ENCODE data around the gene BST1. TPM values are rescaled to one million over a fixed set of nuclear protein-coding genes. Genes with fewer than 3 reads are reported as not detected.

The BST1 gene, protein sequence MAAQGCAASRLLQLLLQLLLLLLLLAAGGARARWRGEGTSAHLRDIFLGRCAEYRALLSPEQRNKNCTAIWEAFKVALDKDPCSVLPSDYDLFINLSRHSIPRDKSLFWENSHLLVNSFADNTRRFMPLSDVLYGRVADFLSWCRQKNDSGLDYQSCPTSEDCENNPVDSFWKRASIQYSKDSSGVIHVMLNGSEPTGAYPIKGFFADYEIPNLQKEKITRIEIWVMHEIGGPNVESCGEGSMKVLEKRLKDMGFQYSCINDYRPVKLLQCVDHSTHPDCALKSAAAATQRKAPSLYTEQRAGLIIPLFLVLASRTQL
- total RNA-seq (2014; rRNA removed; shearing (Covaris generic)) (1.4 and 1.8 TPM in 2 replicates), polyA plus RNA-seq (2016; fragmentation: Nextera tagmentation; extraction: Ambion mirVana) (0.99 and 1.3 TPM in 2 replicates)
- long read RNA-seq, partial matches to known transcripts, result 0 of 1 reads
- long read RNA-seq, other reads (novel, unspliced or antisense), result 1 of 1 reads

GRCh38 chr4:15702941-15703403 is at the start of gene BST1:
TSS of gene BST1 (plus strand) at chr4:15703065. CDS start at chr4:15703145, 80 bp downstream.
- Mint-ChIP-seq H3K36me3 (ENCODE audit: low read depth) (peaks cover 16% of the 10 kb centered on the region), H3K27ac (no peak within 1 kb of the TSS; the same call in 1 of the 2 replicates), H3K4me3 (peak within 1 kb of the TSS; percentile 84), H3K4me1 (peaks cover 20% of the 10 kb centered on the region), H3K9me3 (peaks cover 20% of the 10 kb centered on the region), H3K27me3 (ENCODE audit: insufficient read depth, low read depth, poor library complexity) (peaks cover 12% of the 10 kb centered on the region)
- Histone ChIP-seq H3F3A (replicated peaks; ENCODE audit: low read depth) (no peaks in the 10 kb centered on the region; the same call in 1 of the 2 replicates), H4K20me1 (replicated peaks; ENCODE audit: insufficient read depth) (no peaks in the 10 kb centered on the region), H3K36me3 (ENCODE audit: insufficient read depth) (no peaks in the 10 kb centered on the region), H3K4me1 (ENCODE audit: insufficient read depth) (peaks cover 18% of the 10 kb centered on the region), H3K27ac (ENCODE audit: low read depth) (no peak within 1 kb of the TSS), H2AFZ (peak within 1 kb of the TSS; percentile 100), H3K79me2 (replicated peaks; ENCODE audit: insufficient read depth) (no peaks in the 10 kb centered on the region), H3K4me3 (peak within 1 kb of the TSS; percentile 79), H3K9me2 (ENCODE audit: insufficient read depth) (no peaks in the 10 kb centered on the region), H3K27me3 (ENCODE audit: insufficient read depth) (peaks cover 11% of the 10 kb centered on the region; the same call in 1 of the 2 replicates), H3K4me2 (peak within 1 kb of the TSS; percentile 89)
- ATAC-seq (peak; percentile 92), DNase-seq (ENCODE audit: low spot score) (peak; percentile 75)
- TF ChIP-seq ZNF462 (CRISPR knock-in tag; IDR thresholded peaks at IDR 0.05) (no peak), NANOG (IDR thresholded peaks at IDR 0.05; ENCODE audit: borderline replicate concordance) (no peak), EZH2 (IDR thresholded peaks at IDR 0.05; ENCODE audit: low read depth, unreplicated experiment) (no peak), REST (IDR thresholded peaks at IDR 0.05; ENCODE audit: unreplicated experiment) (no peak), ZNF114 (CRISPR knock-in tag; IDR thresholded peaks at IDR 0.05) (no peak), POLR2AphosphoS5 (IDR thresholded peaks at IDR 0.05; ENCODE audit: low read depth) (peak; percentile 47; the same call in 1 of the 2 replicates)

All from GM23338 (cell line).